ENCODE results near the gene CYB5RL.

CYB5RL gene

DNA sequence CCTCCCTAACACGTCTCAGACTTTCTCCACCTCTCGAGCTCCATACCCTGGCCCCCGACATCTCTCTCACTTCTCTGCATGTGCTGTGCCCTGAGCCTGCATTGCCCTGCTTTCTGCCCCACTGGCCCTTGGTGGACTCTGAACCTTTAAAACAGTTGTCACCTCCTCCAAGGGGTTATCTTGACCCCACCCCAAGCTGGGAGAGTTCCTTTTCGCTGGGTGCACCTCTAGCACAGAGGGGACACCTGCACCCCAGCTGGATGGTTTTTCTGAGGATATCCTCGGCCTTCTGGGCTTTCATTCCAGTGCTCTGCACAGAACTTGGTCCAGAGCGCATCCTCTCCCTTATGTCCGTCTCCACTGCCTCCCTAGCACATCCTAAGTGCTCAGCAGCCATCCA is 42.8 kb downstream of the CYB5RL start:
- no peak for DNase-seq

DNA sequence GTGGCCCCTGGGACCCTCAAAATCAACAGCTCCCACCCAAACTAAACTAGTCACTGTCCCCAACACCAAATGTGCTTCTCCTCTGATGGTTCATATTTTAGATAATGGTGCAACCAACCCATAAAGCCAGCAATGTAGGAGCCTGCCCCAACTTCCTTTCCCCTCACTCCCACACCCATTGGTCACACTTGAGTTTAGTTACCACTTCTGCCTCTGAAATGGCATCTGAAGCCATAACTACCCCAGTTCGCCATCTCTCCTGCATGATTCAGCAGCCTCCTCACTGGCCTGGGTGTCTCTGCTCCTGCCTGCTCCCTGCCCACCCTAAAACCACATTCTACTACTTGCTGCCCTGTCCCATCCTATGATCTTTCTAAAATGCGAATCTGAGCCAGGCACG is 43.6 kb downstream of the CYB5RL start:
- no peak for DNase-seq

DNA sequence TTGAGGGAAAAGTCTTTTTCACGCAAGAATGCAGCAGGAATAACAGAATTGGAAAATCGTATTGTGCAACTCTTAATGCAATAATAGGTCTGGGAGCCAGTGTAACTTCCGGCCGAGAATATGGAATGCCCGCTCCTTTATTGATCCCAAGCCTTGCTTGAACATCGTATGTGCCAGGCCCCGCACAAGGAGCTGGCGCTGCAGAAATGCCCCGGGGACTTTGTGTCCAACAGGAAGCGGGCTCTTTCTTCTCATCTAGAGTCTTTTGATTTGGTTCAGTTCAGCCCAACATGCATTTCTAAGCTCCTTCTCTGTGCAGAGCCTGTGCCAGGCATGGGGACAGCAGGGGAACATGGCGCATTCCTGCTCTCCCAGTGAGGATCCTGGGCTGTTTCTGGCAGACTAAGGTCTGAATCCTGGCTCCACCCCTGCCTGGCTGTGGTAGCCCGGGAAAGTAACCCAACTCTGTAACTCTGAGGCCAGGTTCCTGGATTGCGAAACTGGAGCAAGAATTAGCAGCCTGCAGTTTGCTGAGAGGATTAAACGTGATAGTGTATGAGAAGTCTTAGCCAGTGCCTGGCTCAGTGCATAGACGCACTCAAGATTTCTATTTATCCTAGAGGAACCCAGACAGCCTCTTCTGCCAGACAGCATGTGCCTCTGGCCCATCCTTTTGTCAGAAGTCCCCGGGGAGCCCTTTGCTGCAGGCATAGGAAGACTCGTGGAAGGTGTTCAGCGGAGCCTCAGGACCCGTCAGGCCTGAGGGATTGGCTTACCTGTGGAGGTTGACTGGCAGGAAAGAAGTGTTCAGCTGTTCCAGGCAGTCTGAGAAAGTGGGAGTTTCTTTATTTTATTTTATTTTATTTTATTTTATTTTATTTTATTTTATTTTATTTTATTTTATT is 46.0 kb downstream of the CYB5RL start:
- DNase-seq = no peak

GRCh38 chr1:54152696-54153095 is 47.1 kb downstream of the CYB5RL start, which contains the start of gene CDCP2:
Gene CDCP2, minus strand, starts transcription at chr1:54153000. Its CDS starts 78 bp downstream, at chr1:54152922.
- DNase-seq = no peak

GRCh38 chr1:54151013-54151412 is 48.8 kb downstream of the CYB5RL start:
- no peak for DNase-seq

All from SHP77 (cell line).